Measurements from ENCODE around the gene SRGAP1.
"Not testable (repeated sequence)": the region's sequence is repeated elsewhere in the genome, so short reads cannot be mapped to it uniquely, and the experiment has no call there.

Gene SRGAP1

GRCh38 chr12:64172143-64172970 lies 327.9 kb downstream of the SRGAP1 start:
- no peak for DNase-seq (ENCODE audit: low spot score)

GRCh38 chr12:64173456-64173855 lies 329.0 kb downstream of the SRGAP1 start:
- DNase-seq (ENCODE audit: low spot score) = no peak

GRCh38 chr12:64175254-64175945 lies 330.9 kb downstream of the SRGAP1 start:
- peak; percentile 13 for DNase-seq (ENCODE audit: low spot score)

DNA sequence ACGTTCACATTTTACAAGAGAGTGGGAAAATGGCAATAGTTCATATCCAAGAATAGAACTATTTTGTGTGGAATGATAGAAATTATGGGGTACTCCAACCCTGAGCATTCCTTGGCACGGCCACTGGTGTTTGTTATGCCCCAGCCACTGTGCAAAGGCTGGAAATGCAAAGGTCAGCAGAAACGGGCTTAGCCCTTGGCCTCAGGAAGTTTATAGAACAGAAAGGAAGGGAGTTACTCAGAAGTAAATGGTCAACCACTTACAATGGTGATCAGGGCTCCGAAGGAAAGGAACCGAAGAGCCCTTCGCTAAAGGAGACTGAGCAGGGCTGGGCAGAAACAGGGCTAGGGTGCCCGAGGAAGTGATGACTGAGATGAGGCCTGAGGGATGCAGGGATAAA lies 332.5 kb downstream of the SRGAP1 start:
- DNase-seq (ENCODE audit: low spot score) = no peak

GRCh38 chr12:64178122-64178521 lies 333.6 kb downstream of the SRGAP1 start:
- DNase-seq (ENCODE audit: low spot score) = no peak

DNA sequence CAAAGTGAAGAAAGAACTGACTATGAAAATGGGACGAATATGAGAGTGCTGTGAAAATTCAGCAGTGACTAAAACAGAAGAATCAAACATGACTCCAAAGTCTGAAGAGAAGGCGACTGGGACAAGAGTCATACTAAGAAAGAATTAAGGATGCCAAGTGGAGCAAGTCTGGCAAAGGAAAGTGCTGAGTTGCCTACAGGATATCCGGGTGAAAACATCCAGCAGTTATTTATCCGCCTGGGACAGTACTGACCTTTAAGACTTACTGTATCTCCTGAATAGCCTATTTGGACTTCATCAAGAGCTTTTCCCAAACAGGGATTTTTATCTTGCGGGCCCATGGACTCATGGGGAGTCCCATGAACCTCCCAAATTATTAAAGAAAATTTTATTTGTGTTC lies 336.5 kb downstream of the SRGAP1 start:
- no peak for DNase-seq (ENCODE audit: low spot score)

DNA sequence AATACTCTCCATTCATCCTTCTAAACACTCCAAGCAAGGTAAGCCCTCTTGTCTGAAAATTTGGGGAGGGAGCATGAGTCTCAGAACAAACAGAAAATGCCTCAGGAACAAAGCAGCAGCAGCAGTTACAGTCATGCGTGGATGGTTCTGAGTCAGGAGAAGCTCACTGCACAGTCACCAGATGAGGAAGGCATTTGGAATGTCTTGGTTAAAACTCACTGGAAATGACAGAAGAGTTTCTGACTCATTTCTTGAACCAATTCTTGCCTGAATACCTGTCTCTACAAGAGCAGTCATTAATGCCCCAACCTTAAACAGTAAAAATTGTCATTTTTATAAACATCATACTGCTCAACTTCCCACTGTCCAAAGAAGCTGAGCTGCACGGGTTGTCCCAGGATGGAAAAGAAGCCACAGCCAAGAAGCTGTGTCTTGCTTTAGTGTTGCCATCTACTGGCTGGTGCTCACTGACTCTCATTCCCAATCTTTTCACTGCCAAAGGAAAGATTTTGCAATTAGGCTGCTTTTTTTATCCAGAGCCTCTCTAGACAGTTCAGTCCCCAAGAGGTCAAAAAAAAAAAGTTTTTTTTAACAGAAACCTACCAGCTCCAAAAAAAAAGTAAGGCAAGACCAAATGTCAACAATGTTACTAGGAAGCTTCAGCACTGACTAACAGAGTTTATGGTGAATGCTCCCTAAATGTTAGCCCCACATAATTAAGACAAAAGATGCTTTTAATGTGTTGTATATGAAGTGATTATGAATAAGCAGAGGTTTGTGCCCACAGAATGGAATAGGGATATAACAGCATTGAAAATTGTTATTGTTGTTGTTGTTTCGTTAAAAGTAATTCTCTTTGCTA lies 337.2 kb downstream of the SRGAP1 start:
- DNase-seq (ENCODE audit: low spot score) = no peak

DNA sequence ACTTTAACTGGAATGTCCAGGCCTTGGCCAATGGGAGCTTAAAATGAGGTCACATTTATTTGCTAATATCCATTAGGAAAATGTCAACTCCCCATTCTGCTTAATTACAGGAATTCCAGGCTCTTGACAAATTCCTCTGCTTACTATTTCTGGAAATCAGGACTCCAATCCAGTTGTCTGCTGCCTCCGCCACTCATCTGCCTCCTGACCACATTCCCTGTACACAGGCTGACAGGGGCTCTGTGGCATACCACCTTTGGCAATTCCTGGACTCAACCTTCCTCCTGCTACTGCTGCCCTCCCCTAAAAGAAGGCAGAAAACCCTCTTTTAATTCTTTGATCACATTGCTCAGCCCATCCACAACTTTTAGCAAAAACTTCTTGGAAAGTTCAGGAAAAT lies 339.7 kb downstream of the SRGAP1 start:
- DNase-seq (ENCODE audit: low spot score) = no peak

DNA sequence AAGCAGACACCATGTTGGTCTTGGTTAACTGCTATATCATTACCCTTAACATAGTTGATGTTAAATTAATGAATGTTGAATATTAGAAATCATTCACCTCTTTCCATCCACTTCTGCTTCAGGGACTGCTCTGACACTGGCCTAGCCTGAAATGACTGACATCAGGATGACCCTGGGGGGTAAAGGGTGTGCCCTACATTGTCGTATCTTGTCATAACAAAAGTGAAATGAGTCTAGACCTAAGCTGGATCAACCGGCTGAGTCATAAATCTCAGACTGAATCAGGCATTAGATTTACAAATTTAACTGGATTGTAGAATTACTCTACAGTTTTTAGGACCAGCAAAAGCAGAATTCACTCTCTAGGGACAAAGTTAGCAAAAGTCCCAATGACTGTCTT lies 342.3 kb downstream of the SRGAP1 start:
- no peak for DNase-seq (ENCODE audit: low spot score)

DNA sequence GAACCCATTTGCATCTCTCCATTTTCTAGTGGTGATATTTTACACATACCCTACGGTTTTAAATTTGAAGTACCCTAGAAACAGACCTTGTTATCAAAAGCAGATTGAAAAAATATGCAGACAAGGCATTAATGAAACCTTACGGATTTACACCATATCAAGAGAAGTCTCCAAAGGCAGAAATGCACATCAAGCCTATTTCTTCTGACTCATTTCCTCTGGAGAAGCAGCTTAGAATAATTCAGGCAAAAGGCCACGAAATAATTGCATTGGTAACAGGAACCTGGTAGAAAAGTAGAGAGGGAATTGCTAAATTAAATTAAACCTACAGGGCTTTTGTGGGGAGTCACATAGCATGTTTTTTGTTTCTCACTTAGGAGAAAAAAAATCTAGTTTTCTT lies 342.9 kb downstream of the SRGAP1 start:
- no peak for DNase-seq (ENCODE audit: low spot score)

DNA sequence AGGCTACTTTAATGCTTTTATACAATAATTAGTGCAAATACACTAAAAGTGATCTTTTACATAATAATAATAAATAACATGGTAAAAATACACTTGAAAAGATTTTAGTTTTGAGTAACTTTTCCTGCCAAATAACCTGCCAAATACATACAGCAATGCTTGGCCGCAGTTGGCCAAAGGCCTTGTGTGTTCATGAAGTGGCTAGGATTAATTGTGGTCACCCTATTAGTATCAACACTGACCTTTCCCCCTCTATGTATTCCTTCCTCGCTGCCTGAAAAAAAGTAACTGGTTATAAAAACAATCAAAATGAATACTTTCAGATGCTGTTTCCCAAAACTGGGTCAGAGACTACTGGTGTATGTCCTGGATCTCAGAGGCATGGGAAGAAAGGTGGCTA lies 343.3 kb downstream of the SRGAP1 start:
- DNase-seq (ENCODE audit: low spot score) = no peak

GRCh38 chr12:64189530-64189929 lies 345.0 kb downstream of the SRGAP1 start:
- no peak for DNase-seq (ENCODE audit: low spot score)

DNA sequence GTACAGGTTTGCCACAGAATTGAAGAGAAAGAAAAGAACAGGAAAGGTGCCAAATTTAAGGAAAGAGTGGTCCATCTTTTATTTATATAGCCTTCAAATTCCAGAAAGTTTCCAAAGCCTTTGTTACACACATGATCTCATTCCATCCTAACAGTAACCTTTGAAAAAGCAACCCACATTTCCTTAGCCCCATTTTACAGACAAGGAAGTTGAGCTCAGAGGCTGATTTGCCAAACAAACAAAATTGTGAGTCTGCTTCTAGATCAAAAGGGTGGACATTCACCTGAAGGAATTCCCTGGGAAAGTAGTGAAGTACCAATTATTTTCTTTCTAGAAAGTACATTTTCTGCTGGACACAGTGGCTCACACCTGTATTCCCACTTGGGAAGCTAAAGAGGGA lies 345.6 kb downstream of the SRGAP1 start:
- DNase-seq (ENCODE audit: low spot score) = no peak

GRCh38 chr12:64192644-64193444 lies 348.3 kb downstream of the SRGAP1 start:
- no peak for DNase-seq (ENCODE audit: low spot score)

DNA sequence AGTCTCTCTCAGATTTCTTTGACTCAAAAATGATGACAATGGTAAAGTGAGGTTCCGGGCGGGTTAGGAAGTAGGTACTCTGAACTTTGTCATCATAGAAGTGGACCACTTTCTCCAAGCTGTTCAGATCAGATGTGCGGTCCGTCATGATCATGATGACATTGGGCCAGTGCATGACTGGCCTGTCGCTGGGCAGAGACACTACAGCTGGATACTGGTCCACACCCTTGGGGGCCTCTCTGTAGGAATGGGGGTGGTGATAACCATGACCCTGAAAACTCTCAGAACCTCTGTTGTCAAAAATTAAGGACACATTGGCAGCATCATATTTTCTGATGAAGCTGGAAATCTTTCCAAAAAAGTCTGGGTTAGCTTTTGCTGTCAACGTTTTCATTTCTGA lies 349.4 kb downstream of the SRGAP1 start:
- DNase-seq (ENCODE audit: low spot score) = no peak

DNA sequence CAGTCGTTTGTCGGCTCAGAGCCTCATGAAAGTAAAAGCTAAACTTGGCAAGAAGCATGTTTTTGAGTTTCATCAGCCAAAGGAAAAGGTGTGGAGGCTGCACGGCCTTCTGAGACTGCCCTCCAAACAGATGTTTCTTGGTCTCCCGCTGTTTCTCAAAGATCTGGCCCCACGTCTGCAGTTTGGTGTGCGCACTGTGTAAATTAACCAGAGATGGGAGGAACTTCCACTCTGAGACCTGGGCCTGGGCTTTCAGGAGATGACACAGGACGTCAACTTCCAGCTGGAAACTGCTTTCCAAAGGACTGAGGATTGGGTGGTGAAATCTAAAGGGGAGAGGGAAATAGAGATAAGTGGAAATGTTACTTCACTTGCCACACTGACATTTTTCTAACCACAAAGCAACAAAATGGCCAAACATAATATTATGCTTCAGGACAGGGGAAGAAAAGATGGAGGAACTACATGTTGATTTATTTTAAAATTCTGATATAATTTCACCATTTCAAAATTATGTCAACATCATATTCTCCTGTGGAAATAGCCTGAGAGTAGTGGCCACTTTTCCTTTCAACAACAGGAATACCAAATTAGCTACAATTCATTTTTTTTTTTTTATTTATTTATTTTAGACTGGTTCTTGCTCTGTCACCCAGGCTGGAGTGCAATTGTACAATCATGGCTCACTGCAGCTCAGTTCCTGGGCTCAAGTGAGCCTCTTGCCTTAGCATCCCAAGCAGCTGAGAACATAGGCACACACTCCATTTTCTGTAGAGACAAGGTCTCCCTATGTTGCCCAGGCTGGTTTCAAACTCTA lies 350.0 kb downstream of the SRGAP1 start:
- DNase-seq (ENCODE audit: low spot score) = no peak

- not testable (repeated sequence) for DNase-seq (ENCODE audit: low spot score)
These were observed 351.3 kb downstream of the SRGAP1 start for GRCh38 chr12:64195841-64196240.

DNA sequence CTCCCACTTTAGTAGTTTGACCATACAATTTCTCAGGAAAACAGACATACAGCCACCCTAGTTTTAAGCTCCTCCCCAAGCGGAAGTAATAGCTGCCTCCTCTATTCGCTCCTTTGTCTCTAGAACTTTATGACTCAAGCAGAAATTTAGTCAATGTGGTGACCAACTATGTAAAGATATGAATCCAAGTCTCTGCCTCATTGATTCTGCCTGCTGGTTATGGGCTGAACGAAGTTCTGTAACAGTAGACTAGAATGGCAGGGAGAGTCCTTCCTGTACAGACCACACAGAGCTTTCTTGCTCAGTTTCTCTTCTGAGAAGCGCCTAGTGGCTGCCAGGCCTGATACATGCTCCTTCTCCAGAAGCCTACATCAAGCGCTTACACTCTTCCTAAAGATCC lies 358.5 kb downstream of the SRGAP1 start:
- no peak for DNase-seq (ENCODE audit: low spot score)

GRCh38 chr12:64203775-64204174 lies 359.3 kb downstream of the SRGAP1 start:
- no peak for DNase-seq (ENCODE audit: low spot score)

GRCh38 chr12:64205542-64205941 lies 361.0 kb downstream of the SRGAP1 start:
- DNase-seq (ENCODE audit: low spot score) = no peak

- no peak for DNase-seq (ENCODE audit: low spot score)
These were observed 363.0 kb downstream of the SRGAP1 start for GRCh38 chr12:64207453-64207852.
